K562 (cell line): ENCODE results near the gene TBC1D1.

Experiments
- BHLHE40 ChIP-seq: IDR thresholded peaks from 2 replicates; pipeline ENCODE4 v1.6.1; 2011; ENCODE audit warnings: low read length, improper control_type of control experiment
- CEBPB ChIP-seq: fragments of 450-650 bp; IDR thresholded peaks from 2 replicates; pipeline ENCODE4 v1.6.1; 2016; ENCODE audit warnings: missing genetic modification characterization, missing compliant biosample characterization
- CREB1 ChIP-seq, 2 experiments: sonication (generic) in 1 of 2; formaldehyde crosslinking in 1 of 2; IDR thresholded peaks; 2 replicates each; pipeline versions ENCODE4 v1.6.1 to v1.8.0; 2012 to 2022; ENCODE audit warnings: inconsistent platforms in 1 of 2, mild to moderate bottlenecking in 1 of 2, missing genetic modification reagents in 1 of 2, moderate library complexity in 1 of 2
- FOXJ3 ChIP-seq: sonication (generic); formaldehyde crosslinking; IDR thresholded peaks from 2 replicates; pipeline ENCODE4 v1.4.0; 2020; ENCODE audit warnings: mild to moderate bottlenecking, missing genetic modification reagents
- JUN ChIP-seq, 2 experiments: sonication (generic) in 1 of 2; formaldehyde crosslinking in 1 of 2; IDR thresholded peaks; 2 replicates each; pipeline versions ENCODE4 v1.6.1 to v1.8.0; 2012 to 2022; ENCODE audit warnings: borderline replicate concordance in 2 of 2, mild to moderate bottlenecking in 2 of 2, improper control_type of control experiment in 1 of 2, low read depth in 1 of 2, low read length in 1 of 2, missing genetic modification reagents in 1 of 2
- NRF1 ChIP-seq, 2 experiments: fragments of 450-650 bp; IDR thresholded peaks in 1 of 2; conservative IDR thresholded peaks in 1 of 2; 2 replicates each; pipeline ENCODE4 v1.6.1; 2014; ENCODE audit warnings: mild to moderate bottlenecking in 2 of 2
- POLR2AphosphoS5 ChIP-seq: IDR thresholded peaks from 2 replicates; pipeline ENCODE4 v1.6.1; 2011; ENCODE audit warnings: mild to moderate bottlenecking, low read depth, low read length, moderate library complexity; ENCODE audit not compliant: control insufficient read depth, insufficient read depth
- RBBP5 ChIP-seq: fragments of 200-600 bp; sonication (generic); IDR thresholded peaks from 2 replicates; pipeline ENCODE4 v1.6.1; 2012; ENCODE audit warnings: borderline replicate concordance, mild to moderate bottlenecking, low read length, control low read depth, inconsistent platforms; ENCODE audit not compliant: insufficient read depth, poor library complexity, severe bottlenecking
- RBM14 ChIP-seq: fragments of 200-400 bp; formaldehyde crosslinking; IDR thresholded peaks from 2 replicates; pipeline ENCODE4 v1.6.1; 2018; ENCODE audit warnings: low read depth, mild to moderate bottlenecking, low read length, moderate library complexity, borderline replicate concordance; ENCODE audit not compliant: insufficient read depth
- TCF3 ChIP-seq: sonication (generic); formaldehyde crosslinking; IDR thresholded peaks from 2 replicates; pipeline ENCODE4 v1.4.0; 2020; ENCODE audit warnings: mild to moderate bottlenecking, missing genetic modification reagents
- ZNF121 ChIP-seq: sonication (generic); formaldehyde crosslinking; conservative IDR thresholded peaks from 2 replicates; pipeline ENCODE4 v1.8.0; 2022; ENCODE audit warnings: missing genetic modification reagents
- ZNF311 ChIP-seq: fragments of 250-450 bp; sonication (Bioruptor Pico); IDR thresholded peaks from 2 replicates; pipeline ENCODE4 v1.4.0; 2020; ENCODE audit warnings: mild to moderate bottlenecking, moderate library complexity
- TF ChIP-seq, protein P1 (sequence below), 3 experiments: IDR thresholded peaks in 2 of 3; conservative IDR thresholded peaks in 1 of 3; 2 replicates each; pipeline ENCODE4 v1.5.1; 2011 to 2012; ENCODE audit warnings: low read length in 3 of 3, mild to moderate bottlenecking in 3 of 3, control low read depth in 2 of 3, improper control_type of control experiment in 1 of 3, inconsistent platforms in 1 of 3, low read depth in 1 of 3, mixed read lengths in 1 of 3, moderate library complexity in 1 of 3; ENCODE audit not compliant: insufficient read depth in 2 of 3
- TF ChIP-seq, protein P2 (sequence below): fragments of 450-650 bp; IDR thresholded peaks from 2 replicates; pipeline ENCODE4 v1.7.1; 2018; ENCODE audit warnings: mild to moderate bottlenecking, low read depth; ENCODE audit not compliant: partially characterized antibody

DNA sequence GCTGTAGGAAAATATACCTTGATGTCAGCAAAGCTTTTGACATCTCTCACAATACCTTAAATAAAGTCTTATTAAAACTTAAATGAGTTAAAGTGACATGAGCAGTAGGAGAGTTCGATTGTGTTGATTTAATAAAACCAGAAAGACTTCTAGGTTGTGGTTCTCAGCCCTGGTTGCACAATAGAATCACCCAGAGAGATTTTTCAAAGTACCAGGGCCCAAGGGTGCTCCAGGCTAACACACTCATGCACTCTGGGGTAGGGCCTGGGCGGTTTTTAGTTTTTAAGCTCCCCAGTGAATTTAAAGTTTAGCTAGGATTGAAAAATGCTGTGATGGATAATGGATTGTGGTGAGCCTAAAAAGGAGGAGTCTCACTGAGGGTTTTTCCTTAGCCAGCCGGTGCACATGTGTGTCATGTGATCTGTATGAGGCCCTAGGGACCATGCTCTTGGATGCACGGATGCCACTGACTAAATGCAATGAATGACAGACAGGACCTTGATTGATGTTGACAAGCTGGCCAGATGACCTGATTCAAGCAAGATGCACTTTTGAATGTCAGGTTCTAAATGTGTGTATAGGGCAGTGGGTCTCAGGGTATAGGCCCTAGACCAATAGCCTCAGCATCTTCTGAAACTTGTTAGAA, 254.3 kb downstream of the TBC1D1 start:
- no peak for TF ChIP-seq ZNF311 (CRISPR knock-in tag)
- TF ChIP-seq ZNF121 (CRISPR knock-in tag) = no peak
- no peak for TF ChIP-seq CREB1 (IDR thresholded peaks at IDR 0.05)
- no peak for TF ChIP-seq CREB1 (CRISPR knock-in tag; IDR thresholded peaks at IDR 0.05)
- TF ChIP-seq, protein P1, sequence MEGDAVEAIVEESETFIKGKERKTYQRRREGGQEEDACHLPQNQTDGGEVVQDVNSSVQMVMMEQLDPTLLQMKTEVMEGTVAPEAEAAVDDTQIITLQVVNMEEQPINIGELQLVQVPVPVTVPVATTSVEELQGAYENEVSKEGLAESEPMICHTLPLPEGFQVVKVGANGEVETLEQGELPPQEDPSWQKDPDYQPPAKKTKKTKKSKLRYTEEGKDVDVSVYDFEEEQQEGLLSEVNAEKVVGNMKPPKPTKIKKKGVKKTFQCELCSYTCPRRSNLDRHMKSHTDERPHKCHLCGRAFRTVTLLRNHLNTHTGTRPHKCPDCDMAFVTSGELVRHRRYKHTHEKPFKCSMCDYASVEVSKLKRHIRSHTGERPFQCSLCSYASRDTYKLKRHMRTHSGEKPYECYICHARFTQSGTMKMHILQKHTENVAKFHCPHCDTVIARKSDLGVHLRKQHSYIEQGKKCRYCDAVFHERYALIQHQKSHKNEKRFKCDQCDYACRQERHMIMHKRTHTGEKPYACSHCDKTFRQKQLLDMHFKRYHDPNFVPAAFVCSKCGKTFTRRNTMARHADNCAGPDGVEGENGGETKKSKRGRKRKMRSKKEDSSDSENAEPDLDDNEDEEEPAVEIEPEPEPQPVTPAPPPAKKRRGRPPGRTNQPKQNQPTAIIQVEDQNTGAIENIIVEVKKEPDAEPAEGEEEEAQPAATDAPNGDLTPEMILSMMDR (IDR thresholded peaks at IDR 0.05 in 2 of 3, conservative IDR thresholded peaks at IDR 0.05 in 1 of 3; ENCODE audit: insufficient read depth in 2 of 3, low read depth in 1 of 3, low read length in 3 of 3) = no peak
- TF ChIP-seq NRF1 (conservative IDR thresholded peaks at IDR 0.05 in 1 of 2, IDR thresholded peaks at IDR 0.05 in 1 of 2) = no peak
- TF ChIP-seq RBM14 = no peak
- no peak for TF ChIP-seq JUN (IDR thresholded peaks at IDR 0.05; ENCODE audit: borderline replicate concordance, low read depth, low read length)
- TF ChIP-seq JUN (CRISPR knock-in tag; IDR thresholded peaks at IDR 0.05; ENCODE audit: borderline replicate concordance) = no peak
- TF ChIP-seq RBBP5 = no peak
- TF ChIP-seq POLR2AphosphoS5 = no peak
- TF ChIP-seq FOXJ3 (CRISPR knock-in tag) = no peak
- TF ChIP-seq CEBPB (tag) = no peak
- TF ChIP-seq, protein P2, sequence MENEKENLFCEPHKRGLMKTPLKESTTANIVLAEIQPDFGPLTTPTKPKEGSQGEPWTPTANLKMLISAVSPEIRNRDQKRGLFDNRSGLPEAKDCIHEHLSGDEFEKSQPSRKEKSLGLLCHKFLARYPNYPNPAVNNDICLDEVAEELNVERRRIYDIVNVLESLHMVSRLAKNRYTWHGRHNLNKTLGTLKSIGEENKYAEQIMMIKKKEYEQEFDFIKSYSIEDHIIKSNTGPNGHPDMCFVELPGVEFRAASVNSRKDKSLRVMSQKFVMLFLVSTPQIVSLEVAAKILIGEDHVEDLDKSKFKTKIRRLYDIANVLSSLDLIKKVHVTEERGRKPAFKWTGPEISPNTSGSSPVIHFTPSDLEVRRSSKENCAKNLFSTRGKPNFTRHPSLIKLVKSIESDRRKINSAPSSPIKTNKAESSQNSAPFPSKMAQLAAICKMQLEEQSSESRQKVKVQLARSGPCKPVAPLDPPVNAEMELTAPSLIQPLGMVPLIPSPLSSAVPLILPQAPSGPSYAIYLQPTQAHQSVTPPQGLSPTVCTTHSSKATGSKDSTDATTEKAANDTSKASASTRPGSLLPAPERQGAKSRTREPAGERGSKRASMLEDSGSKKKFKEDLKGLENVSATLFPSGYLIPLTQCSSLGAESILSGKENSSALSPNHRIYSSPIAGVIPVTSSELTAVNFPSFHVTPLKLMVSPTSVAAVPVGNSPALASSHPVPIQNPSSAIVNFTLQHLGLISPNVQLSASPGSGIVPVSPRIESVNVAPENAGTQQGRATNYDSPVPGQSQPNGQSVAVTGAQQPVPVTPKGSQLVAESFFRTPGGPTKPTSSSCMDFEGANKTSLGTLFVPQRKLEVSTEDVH = no peak
- no peak for TF ChIP-seq TCF3 (CRISPR knock-in tag)
- no peak for TF ChIP-seq BHLHE40
